Activated CD8-positive, alpha-beta T cell treated with anti-CD3 and anti-CD28 coated beads, Interleukin-2, amount 10 ng/mL, durations not matched to agents 7 days and 5 days (primary cell): ENCODE results near the gene SV2C. TPM values are rescaled to one million over a fixed set of nuclear protein-coding genes. Genes with fewer than 3 reads are reported as not detected.
"Not testable (repeated sequence)": the region's sequence is repeated elsewhere in the genome, so short reads cannot be mapped to it uniquely, and the experiment has no call there.

ENCODE experiments used
- ATAC-seq: fragments of 150-1000 bp; cut with Tn5 transposase; one replicate; pipeline ENCODE4 v1.10.0; 2021; ENCODE audit warnings: moderate library complexity
- CTCF ChIA-PET: fragments of 350-600 bp; sonication (Branson Sonifier 250); formaldehyde crosslinking; loops from one replicate; lab custom pipeline; 2021; ENCODE audit warnings: antibody characterized with exemption; lab: Charles Lee
- POLR2A ChIA-PET: fragments of 350-600 bp; sonication (Branson Sonifier 250); formaldehyde crosslinking; loops from one replicate; lab custom pipeline; 2021; ENCODE audit warnings: antibody characterized with exemption; lab: Charles Lee
- DNase-seq: peaks from one replicate; pipeline ENCODE4 v3.0.0-alpha.2; 2020
- H3K27ac Mint-ChIP-seq: one replicate; pipeline ENCODE4 v1.8.0; 2021; ENCODE audit warnings: mild to moderate bottlenecking, mixed read lengths
- H3K27me3 Mint-ChIP-seq: one replicate; pipeline ENCODE4 v1.8.0; 2021; ENCODE audit warnings: low read depth, mixed read lengths
- H3K36me3 Mint-ChIP-seq: one replicate; pipeline ENCODE4 v1.8.0; 2021; ENCODE audit warnings: low read depth, mixed read lengths
- H3K4me1 Mint-ChIP-seq: one replicate; pipeline ENCODE4 v1.8.0; 2021; ENCODE audit warnings: low read depth, mixed read lengths
- H3K4me3 Mint-ChIP-seq: one replicate; pipeline ENCODE4 v1.8.0; 2021; ENCODE audit warnings: mild to moderate bottlenecking, mixed read lengths
- H3K9me3 Mint-ChIP-seq: one replicate; pipeline ENCODE4 v1.8.0; 2022; ENCODE audit warnings: mixed read lengths; ENCODE audit not compliant: insufficient read depth
- total RNA-seq, 2 experiments: library from RNA; stranded (reverse); gene quantifications; one replicate each; pipeline ENCODE4 v1.2.3, GENCODE V29; 2021

Gene SV2C
- total RNA-seq, 2 experiments from 2014 or later = 0.03 TPM; not detected in 1

DNA sequence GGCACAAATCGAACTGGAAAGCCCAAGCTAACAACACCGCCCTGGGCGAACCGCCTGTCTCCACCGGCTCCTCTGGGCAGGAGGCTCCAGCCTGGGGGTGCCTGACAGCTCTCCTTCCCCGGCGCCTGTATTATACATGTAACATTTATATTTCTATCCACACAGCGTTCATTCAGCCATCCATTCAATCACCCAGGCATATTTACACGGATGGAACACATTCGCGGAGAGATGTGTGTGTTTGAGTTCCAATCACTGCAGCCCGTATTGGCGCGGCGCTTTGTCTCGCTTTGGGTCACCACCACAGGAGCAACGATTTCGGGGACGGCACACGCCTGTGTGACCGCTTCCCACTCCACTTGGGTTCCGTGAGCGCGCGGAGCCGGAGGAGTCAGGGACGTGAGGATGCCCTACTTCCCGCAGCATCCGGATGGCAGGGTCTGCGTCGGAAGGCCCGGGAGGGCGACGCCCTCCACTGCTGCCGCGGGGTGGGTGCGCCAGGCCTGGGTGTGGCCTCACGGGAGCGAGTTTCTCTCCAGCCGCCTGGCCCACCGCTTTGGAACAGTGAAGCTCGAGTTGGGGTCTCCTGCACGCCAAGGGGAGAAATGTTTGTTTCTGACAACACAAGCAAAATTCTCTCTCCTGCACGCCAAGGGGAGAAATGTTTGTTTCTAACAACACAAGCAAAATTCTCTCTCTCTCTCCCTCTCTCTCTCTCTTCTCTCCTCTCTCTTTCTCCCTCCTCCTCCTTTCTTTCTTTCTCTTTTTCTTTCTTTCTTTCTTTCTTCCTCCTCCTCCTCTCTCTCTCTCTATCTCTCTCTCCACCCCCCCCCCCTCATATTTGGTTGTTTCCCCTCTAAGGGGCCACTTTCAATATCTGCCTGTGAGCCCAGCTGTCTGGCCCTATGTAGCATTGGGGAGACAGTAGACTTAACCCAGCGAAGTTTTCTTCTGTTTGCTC lies 1.1 kb upstream of the SV2C start:
- POLR2A ChIA-PET = no interaction called here
- peaks cover 76% of the 10 kb centered on the region for H3K27me3 Mint-ChIP-seq
- ATAC-seq (peak; percentile 36), DNase-seq (peak; percentile 24)
- peaks cover 27% of the 10 kb centered on the region for H3K4me1 Mint-ChIP-seq
- no peak overlapping the region for H3K27ac Mint-ChIP-seq
- no peaks in the 10 kb centered on the region for H3K36me3 Mint-ChIP-seq
- no peaks in the 10 kb centered on the region for H3K9me3 Mint-ChIP-seq
- CTCF ChIA-PET = interaction anchor here (0.6 to 0.9 kb wide), 2 partner anchors 11 to 949 kb away, joined by 3 read pairs; no protein-coding TSS in a partner anchor
- H3K4me3 Mint-ChIP-seq = peak overlapping the region; percentile 63

DNA sequence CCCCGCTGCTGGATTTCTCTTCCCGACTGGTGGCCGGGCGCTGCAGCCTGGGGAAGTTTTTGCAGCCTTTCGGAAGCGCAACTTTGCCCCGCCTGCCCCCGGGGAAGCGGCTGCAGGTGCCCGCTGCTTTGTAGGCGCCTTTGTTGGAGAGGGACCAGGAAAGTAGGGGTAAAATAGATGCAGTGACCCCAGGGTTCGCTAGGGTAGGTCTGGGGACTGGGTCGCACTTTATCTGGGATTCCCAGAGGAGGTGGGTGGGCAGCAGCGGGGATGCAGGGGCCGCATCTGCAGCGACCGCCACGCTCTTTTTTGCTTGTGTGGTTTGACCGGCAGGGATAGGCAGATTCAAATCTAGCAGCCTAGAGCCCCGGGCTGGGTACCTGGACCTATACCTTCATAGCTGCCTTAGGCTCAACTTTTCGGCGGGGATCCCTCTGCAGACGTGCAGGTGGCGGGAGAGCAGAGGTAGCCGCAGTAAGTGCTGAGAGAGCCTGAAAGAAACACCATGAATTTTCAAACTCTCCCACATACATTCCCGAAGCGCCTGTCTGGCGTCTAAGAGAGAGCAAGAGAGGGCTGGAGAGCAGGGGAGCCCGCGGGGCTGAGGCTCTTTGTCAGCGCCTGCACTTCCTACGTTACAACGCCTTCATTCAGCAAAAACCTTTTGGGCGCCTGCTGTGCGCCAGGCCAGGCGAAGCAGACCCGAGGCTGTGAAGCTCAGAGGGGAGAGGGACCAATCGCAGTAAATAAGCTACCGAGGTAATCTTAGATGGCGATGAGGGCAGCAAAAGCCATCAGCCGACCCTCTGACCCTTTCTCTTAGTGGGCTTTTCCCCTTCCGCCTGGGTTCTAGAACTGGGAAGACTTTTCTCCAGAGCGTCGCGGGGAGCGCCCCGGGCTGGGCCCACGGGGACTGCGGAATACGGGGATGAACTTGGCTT lies 642 bp downstream of the SV2C start:
- ChIA-PET POLR2A (no interaction called here), CTCF (interaction anchor here (1.2 to 1.4 kb wide), 2 partner anchors 14 to 91 kb away, joined by 3 to 4 read pairs; no protein-coding TSS in a partner anchor)
- peak overlapping the region; percentile 63 for H3K4me3 Mint-ChIP-seq

DNA sequence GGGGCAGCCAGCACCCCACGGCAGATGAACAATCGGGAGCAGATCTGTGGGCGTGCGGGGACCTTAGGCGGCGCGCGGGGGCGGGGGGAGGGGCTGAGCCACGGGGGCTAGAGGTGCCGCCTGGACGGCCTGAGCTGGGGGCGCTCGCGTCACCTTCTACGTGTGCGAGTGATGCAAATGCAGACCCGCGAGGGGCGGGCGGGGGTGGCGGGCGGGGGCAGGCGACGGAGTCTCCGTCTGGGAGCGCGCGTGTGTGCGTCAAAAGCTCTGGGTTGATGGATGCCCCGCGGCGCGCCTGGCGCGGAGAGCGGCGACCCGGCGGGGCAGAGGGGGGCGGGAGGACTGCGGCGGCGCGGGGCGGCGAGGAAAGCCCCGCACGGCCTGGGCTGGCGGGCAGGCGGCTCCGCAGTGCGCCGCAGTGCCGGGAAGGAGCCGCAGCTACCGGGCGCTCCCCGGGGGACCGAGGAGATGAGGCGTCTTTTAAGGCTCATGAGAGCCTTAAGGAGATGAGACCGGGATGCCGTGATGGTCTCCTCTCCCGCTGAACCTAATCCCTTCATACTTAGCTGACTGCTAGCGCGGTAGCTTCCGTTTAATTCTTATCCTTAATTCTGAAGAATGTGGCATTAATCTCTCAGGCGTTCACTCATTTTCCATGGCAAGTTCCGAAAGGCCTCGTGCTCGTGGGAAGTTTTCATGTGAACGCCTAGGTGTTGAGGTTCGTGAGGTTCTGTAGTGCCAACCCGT lies 1.5 kb downstream of the SV2C start:
- ChIA-PET POLR2A (no interaction called here), CTCF (interaction anchor here (1.2 to 1.4 kb wide), 2 partner anchors 13 to 90 kb away, joined by 3 to 4 read pairs; no protein-coding TSS in a partner anchor)
- H3K9me3 Mint-ChIP-seq = no peaks in the 10 kb centered on the region
- no peak for DNase-seq
- peaks cover 77% of the 10 kb centered on the region for H3K27me3 Mint-ChIP-seq
- H3K4me3 Mint-ChIP-seq = peak overlapping the region; percentile 63
- H3K36me3 Mint-ChIP-seq = no peaks in the 10 kb centered on the region
- H3K27ac Mint-ChIP-seq = no peak overlapping the region
- peak; percentile 13 for ATAC-seq
- peaks cover 27% of the 10 kb centered on the region for H3K4me1 Mint-ChIP-seq

More for the DNA sequence above, 642 bp downstream of the SV2C start:
- H3K36me3 Mint-ChIP-seq = no peaks in the 10 kb centered on the region
- no peak overlapping the region for H3K27ac Mint-ChIP-seq
- peaks cover 77% of the 10 kb centered on the region for H3K27me3 Mint-ChIP-seq
- no peaks in the 10 kb centered on the region for H3K9me3 Mint-ChIP-seq
- peaks cover 27% of the 10 kb centered on the region for H3K4me1 Mint-ChIP-seq
- ATAC-seq (peak; percentile 18), DNase-seq (peak; percentile 24)

DNA sequence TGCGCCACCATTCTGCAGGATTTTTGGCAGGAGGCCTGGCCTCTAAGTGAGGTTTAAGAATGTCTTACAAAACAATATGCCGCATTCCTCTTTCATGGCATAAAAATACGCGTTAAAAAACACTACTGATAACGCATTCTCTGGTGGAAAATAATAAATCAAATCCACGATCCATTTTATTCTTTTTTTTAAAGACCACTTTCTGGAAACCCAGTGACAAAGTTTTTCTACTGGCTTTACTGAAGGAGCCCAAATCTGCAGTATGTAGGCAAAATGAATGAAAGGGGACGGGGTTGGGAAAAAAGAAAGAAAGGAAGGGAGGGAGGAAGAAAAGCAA lies 2.0 kb downstream of the SV2C start:
- POLR2A ChIA-PET = no interaction called here
- Mint-ChIP-seq H3K27me3 (peaks cover 74% of the 10 kb centered on the region), H3K36me3 (no peaks in the 10 kb centered on the region)

DNA sequence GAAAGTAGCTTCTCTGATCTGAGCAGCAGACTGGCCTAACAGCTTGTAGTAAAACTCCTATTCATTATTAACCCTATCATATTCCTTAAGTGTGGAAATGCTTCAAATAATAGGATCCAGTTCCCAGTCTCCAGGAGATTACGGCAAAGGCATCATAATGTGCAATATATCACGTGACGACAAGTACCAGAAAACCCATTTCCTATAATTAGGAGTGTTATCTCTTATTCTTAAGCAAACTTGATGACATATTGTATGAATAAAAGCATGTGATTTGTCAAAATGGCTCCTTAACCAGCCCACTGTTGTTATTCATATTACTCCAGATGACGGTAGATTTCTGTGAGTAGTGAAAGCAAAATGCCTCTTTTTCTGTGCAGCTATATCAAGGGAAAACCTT lies 2.9 kb downstream of the SV2C start:
- Mint-ChIP-seq H3K36me3 (no peaks in the 10 kb centered on the region), H3K27ac (no peak overlapping the region), H3K4me1 (peaks cover 27% of the 10 kb centered on the region), H3K27me3 (peaks cover 71% of the 10 kb centered on the region), H3K4me3 (no peak overlapping the region), H3K9me3 (no peaks in the 10 kb centered on the region)
- POLR2A ChIA-PET = no interaction called here
- DNase-seq (no peak), ATAC-seq (no peak)
- CTCF ChIA-PET = no interaction called here

More for the DNA sequence above, 2.0 kb downstream of the SV2C start:
- Mint-ChIP-seq H3K9me3 (no peaks in the 10 kb centered on the region), H3K4me1 (peaks cover 27% of the 10 kb centered on the region), H3K4me3 (no peak overlapping the region), H3K27ac (no peak overlapping the region)
- ATAC-seq (no peak), DNase-seq (no peak)
- CTCF ChIA-PET = interaction anchor here (1.4 kb wide), 1 partner anchor 90 kb away, joined by 4 read pairs; no protein-coding TSS in a partner anchor

DNA sequence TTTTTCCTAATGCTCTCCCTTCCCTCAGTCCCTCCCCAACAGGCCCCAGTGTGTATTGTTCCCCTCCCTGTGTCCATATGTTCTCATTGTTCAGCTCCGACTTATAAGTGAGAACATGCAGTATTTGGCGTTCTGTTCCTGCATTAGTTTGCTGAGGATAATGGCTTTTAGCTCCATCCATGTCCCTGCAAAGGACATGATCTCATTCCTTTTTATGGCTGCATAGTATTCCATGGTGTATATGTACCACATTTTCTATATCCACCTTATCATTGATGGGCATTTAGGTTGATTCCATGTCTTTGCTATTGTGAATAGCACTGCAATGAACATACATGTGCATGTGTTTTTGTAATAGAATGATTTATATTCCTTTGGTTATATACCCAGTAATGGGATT lies 6.0 kb downstream of the SV2C start:
- CTCF ChIA-PET = interaction anchor here (0.6 kb wide), 1 partner anchor 44 kb away, joined by 3 read pairs; no protein-coding TSS in a partner anchor
- peaks cover 52% of the 10 kb centered on the region for H3K27me3 Mint-ChIP-seq

DNA sequence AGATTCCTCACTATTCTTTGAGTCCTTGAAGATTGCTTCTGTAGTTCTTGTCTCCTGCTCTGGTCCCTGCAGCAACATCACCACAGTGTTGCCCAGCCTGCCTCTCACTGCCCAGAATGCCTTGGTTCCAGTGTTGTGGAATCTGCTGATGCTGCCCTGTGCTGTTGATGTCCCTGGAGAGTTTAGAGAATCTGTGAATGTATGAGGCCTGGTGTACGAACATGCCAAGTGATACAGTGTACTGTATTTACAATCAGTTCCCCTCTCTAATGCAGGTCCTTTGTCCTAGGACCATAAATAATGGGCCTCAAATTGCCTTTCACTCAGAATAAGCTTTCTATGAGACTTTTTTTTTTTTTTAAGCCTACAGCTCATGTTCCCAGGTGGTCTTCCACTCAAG lies 8.2 kb downstream of the SV2C start:
- no peak overlapping the region for H3K4me3 Mint-ChIP-seq
- DNase-seq (no peak), ATAC-seq (no peak)
- CTCF ChIA-PET = interaction anchor here (1.6 kb wide), 1 partner anchor 84 kb away, joined by 5 read pairs; no protein-coding TSS in a partner anchor
- H3K27me3 Mint-ChIP-seq = peaks cover 45% of the 10 kb centered on the region
- no peak overlapping the region for H3K27ac Mint-ChIP-seq
- no peaks in the 10 kb centered on the region for H3K4me1 Mint-ChIP-seq
- POLR2A ChIA-PET = no interaction called here
- H3K9me3 Mint-ChIP-seq = no peaks in the 10 kb centered on the region
- no peaks in the 10 kb centered on the region for H3K36me3 Mint-ChIP-seq

More for the DNA sequence above, 6.0 kb downstream of the SV2C start:
- POLR2A ChIA-PET, H3K4me1 Mint-ChIP-seq, H3K36me3 Mint-ChIP-seq, H3K27ac Mint-ChIP-seq, H3K4me3 Mint-ChIP-seq, ATAC-seq, DNase-seq, H3K9me3 Mint-ChIP-seq: not testable (repeated sequence)

DNA sequence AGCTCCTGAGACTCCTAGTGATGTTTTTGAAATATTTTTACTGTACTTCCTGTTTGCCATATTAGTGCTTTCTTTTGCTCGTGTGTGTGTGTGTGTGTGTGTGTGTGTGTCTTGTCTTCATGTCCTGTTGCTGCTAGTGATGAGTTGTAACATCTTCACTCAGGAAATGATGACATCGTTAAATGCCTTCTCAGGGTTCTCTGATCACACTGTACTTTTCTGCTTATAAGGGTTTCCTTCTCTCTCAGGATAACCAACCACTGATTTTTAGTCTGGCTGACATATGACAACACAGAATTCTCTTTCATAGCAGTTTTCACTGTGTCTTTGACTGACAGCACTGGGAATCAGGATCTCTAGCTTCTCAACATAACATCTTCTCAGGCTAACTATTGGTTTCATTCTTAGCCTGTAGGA lies 16.1 kb downstream of the SV2C start:
- Mint-ChIP-seq H3K4me1 (peaks cover 10% of the 10 kb centered on the region), H3K27me3 (peaks cover 20% of the 10 kb centered on the region), H3K36me3 (no peaks in the 10 kb centered on the region), H3K9me3 (no peaks in the 10 kb centered on the region), H3K27ac (peak overlapping the region; percentile 5), H3K4me3 (no peak overlapping the region)
- ATAC-seq = peak; percentile 89
- ChIA-PET POLR2A (no interaction called here), CTCF (interaction anchor here (0.7 to 1.3 kb wide), 2 partner anchors 47 to 157 kb away, joined by 3 read pairs; no protein-coding TSS in a partner anchor)
- peak; percentile 63 for DNase-seq

DNA sequence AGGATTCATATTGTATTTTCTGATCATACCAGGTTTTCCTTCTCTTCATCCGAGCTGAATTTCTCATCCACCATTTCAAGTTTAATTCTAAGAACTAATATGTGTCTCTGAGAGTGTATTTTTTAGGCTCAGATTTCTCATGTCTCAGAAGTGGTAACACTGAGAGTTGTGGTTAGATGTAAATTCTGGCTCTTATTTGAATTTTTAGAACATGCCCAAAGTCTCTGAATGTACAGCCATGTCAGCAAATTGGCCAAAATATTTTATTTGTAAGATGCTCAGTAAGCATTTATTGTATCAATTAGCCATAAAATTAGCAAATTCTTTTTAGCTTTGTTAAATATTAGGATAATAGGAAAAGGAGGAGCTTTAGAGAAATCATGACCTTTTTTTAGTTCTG lies 16.6 kb downstream of the SV2C start:
- no peak for DNase-seq
- H3K27me3 Mint-ChIP-seq = peaks cover 16% of the 10 kb centered on the region
- no peaks in the 10 kb centered on the region for H3K9me3 Mint-ChIP-seq
- POLR2A ChIA-PET = no interaction called here
- H3K27ac Mint-ChIP-seq = peak overlapping the region; percentile 5
- ATAC-seq = peak; percentile 30
- H3K36me3 Mint-ChIP-seq = no peaks in the 10 kb centered on the region
- H3K4me3 Mint-ChIP-seq = no peak overlapping the region
- H3K4me1 Mint-ChIP-seq = peaks cover 10% of the 10 kb centered on the region
- CTCF ChIA-PET = interaction anchor here (0.7 to 1.3 kb wide), 2 partner anchors 46 to 157 kb away, joined by 3 read pairs; no protein-coding TSS in a partner anchor

DNA sequence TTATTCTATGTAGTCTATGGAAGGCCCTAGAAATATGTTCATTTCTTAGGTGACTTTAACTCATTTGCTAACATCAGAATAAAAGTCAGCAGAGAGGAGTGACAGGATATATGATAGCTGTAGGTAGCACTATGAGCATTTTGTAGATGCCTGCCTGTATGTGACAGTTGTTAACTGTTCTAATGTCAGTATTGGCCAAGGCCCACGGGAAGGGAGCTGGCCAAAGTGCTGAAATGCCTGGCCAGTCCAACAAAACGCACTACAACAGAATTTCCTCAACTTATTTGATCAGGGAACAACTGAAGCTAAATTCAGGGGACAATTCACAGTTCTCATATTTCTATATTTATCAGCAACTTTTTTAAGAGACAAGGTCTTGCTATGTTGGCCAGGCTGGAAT lies 20.8 kb downstream of the SV2C start:
- DNase-seq (peak; percentile 61), ATAC-seq (peak; percentile 44)
- POLR2A ChIA-PET = no interaction called here
- H3K9me3 Mint-ChIP-seq = no peaks in the 10 kb centered on the region
- no peaks in the 10 kb centered on the region for H3K36me3 Mint-ChIP-seq
- peaks cover 14% of the 10 kb centered on the region for H3K4me1 Mint-ChIP-seq
- no peak overlapping the region for H3K27ac Mint-ChIP-seq
- CTCF ChIA-PET = interaction anchor here (1.2 to 2.1 kb wide), 2 partner anchors 71 to 153 kb away, joined by 3 to 5 read pairs; no protein-coding TSS in a partner anchor
- H3K4me3 Mint-ChIP-seq = no peak overlapping the region
- peaks cover 12% of the 10 kb centered on the region for H3K27me3 Mint-ChIP-seq

DNA sequence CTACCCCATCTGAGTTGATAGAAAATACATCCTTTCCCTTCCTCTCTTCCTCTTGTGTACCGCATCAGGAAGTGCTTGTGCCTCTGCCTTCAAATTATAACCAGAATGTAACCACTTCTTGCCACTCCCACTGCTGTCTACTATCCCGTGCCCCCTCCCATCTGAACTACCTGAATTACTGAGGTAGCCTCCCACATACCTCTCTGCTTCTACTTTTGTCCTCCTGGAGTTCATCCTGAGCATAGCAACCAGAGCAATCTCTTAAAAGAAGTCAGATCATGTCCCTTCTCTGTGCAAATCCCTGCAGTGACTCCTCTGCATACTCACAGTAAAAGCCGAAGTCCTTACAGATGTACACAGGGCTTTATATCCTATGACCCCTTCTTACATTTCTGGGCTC lies 23.0 kb downstream of the SV2C start:
- H3K27me3 Mint-ChIP-seq = peaks cover 15% of the 10 kb centered on the region
- ATAC-seq = no peak
- CTCF ChIA-PET = no interaction called here

More for the DNA sequence above, 23.0 kb downstream of the SV2C start:
- POLR2A ChIA-PET = no interaction called here
- Mint-ChIP-seq H3K4me1 (peaks cover 5% of the 10 kb centered on the region), H3K4me3 (no peak overlapping the region), H3K36me3 (no peaks in the 10 kb centered on the region), H3K9me3 (no peaks in the 10 kb centered on the region), H3K27ac (no peak overlapping the region)
- no peak for DNase-seq
